HG03457 (cell line): ENCODE measurements around the gene BORCS5.

Experiments
- ATAC-seq: cut with Tn5 transposase; IDR thresholded peaks from one replicate; pipeline ENCODE4 v1.9.1; 2021; ENCODE audit warnings: moderate number of reproducible peaks; ENCODE audit not compliant: unreplicated experiment

The BORCS5 gene

GRCh38 chr12:12353276-12353675 is 3.6 kb upstream of the BORCS5 start:
- ATAC-seq: no peak

- no peak for ATAC-seq
These were observed 3.1 kb upstream of the BORCS5 start for GRCh38 chr12:12353807-12354206.

GRCh38 chr12:12356467-12356895 is 397 bp upstream of the BORCS5 start:
- no peak for ATAC-seq

GRCh38 chr12:12357719-12358461 is 1.0 kb downstream of the BORCS5 start:
- ATAC-seq: no peak

GRCh38 chr12:12358528-12358927 is 1.6 kb downstream of the BORCS5 start:
- no peak for ATAC-seq

- no peak for ATAC-seq
These were observed 8.0 kb downstream of the BORCS5 start for GRCh38 chr12:12364787-12365445.

- no peak for ATAC-seq
These were observed 8.5 kb downstream of the BORCS5 start for GRCh38 chr12:12365446-12365802.

- ATAC-seq: no peak
These were observed 9.1 kb downstream of the BORCS5 start for GRCh38 chr12:12365931-12366431.

GRCh38 chr12:12366701-12367481 is 10.0 kb downstream of the BORCS5 start:
- ATAC-seq: no peak

GRCh38 chr12:12367482-12367998 is 10.7 kb downstream of the BORCS5 start:
- ATAC-seq: no peak

- ATAC-seq: no peak
These were observed 16.3 kb downstream of the BORCS5 start for GRCh38 chr12:12372946-12373722.

GRCh38 chr12:12376646-12377448 is 20.0 kb downstream of the BORCS5 start:
- peak; percentile 52 for ATAC-seq

- ATAC-seq: no peak
These were observed 21.7 kb downstream of the BORCS5 start for GRCh38 chr12:12378616-12379015.

- ATAC-seq: no peak
These were observed 23.2 kb downstream of the BORCS5 start for GRCh38 chr12:12379831-12380730.

GRCh38 chr12:12380949-12381593 is 24.2 kb downstream of the BORCS5 start:
- no peak for ATAC-seq

GRCh38 chr12:12381982-12382381 is 25.1 kb downstream of the BORCS5 start:
- no peak for ATAC-seq

GRCh38 chr12:12384571-12385340 is 27.9 kb downstream of the BORCS5 start:
- no peak for ATAC-seq

- no peak for ATAC-seq
These were observed 30.6 kb downstream of the BORCS5 start for GRCh38 chr12:12387501-12387900.
